Panc1 (cell line): Measurements from ENCODE around the gene CSTPP1. TPM values are rescaled to one million over a fixed set of nuclear protein-coding genes. Genes with fewer than 3 reads are reported as not detected.

ENCODE experiments used
- ATAC-seq: fragments of 200-7000 bp; cut with Tn5 transposase; 2 replicates; pipeline ENCODE4 v1.9.1; 2020; ENCODE audit warnings: mild to moderate bottlenecking, moderate library complexity
- BruUV-seq: library from RNA; stranded (reverse); fragments of 400-500 nt; replicated peaks from 2 replicates; lab custom pipeline; 2021; lab: Mats Ljungman, UMichigan
- CTCF ChIA-PET: fragments of 300-600 bp; sonication (Branson Sonifier 250); formaldehyde crosslinking; loops from one replicate; lab custom pipeline; 2022; ENCODE audit warnings: antibody characterized with exemption; lab: Charles Lee
- POLR2A ChIA-PET: fragments of 300-600 bp; sonication (Branson Sonifier 250); formaldehyde crosslinking; loops from one replicate; lab custom pipeline; 2022; ENCODE audit warnings: antibody characterized with exemption; lab: Charles Lee
- DNase-seq: peaks from one replicate; pipeline ENCODE4 v3.0.0-alpha.2; 2010; ENCODE audit warnings: low read depth, low spot score
- H3K27ac ChIP-seq: 2 replicates; pipeline ENCODE4 v1.5.1; 2011; ENCODE audit warnings: mild to moderate bottlenecking, low read length, inconsistent platforms
- H3K27me3 ChIP-seq: fragments of 200-500 bp; sonication (Bioruptor generic); 2 replicates; pipeline ENCODE4 v1.6.0; 2014; ENCODE audit warnings: low read length, inconsistent platforms; ENCODE audit not compliant: control insufficient read depth, insufficient read depth
- H3K36me3 ChIP-seq: fragments of 200-500 bp; sonication (Bioruptor generic); 2 replicates; pipeline ENCODE4 v1.5.1; 2014; ENCODE audit warnings: inconsistent platforms, mild to moderate bottlenecking, low read length, moderate library complexity; ENCODE audit not compliant: control insufficient read depth, insufficient read depth
- H3K4me1 ChIP-seq: 2 replicates; pipeline ENCODE4 v1.5.1; 2011; ENCODE audit warnings: inconsistent platforms, mild to moderate bottlenecking, low read length, moderate library complexity; ENCODE audit not compliant: control insufficient read depth, insufficient read depth
- H3K4me3 ChIP-seq, 2 experiments: 2 replicates each; pipeline ENCODE4 v1.5.1; 2011 to 2012; ENCODE audit warnings: low read depth in 2 of 2, low read length in 2 of 2, mild to moderate bottlenecking in 2 of 2, inconsistent platforms in 1 of 2, moderate library complexity in 1 of 2
- H3K9me3 ChIP-seq: fragments of 200-500 bp; sonication (Bioruptor generic); 2 replicates; pipeline ENCODE4 v1.5.1; 2014; ENCODE audit warnings: low read depth, mild to moderate bottlenecking, inconsistent platforms, low read length, moderate library complexity; ENCODE audit not compliant: control insufficient read depth, insufficient read depth
- POLR2AphosphoS5 ChIP-seq: IDR thresholded peaks from 2 replicates; pipeline ENCODE4 v1.6.1; 2012; ENCODE audit warnings: mild to moderate bottlenecking, low read depth, low read length, moderate library complexity
- SIN3A ChIP-seq: IDR thresholded peaks from 2 replicates; pipeline ENCODE4 v1.6.1; 2012; ENCODE audit warnings: low read depth, mild to moderate bottlenecking, low read length, moderate library complexity, borderline replicate concordance; ENCODE audit not compliant: insufficient read depth
- TCF7L2 ChIP-seq: IDR thresholded peaks from 2 replicates; pipeline ENCODE4 v1.6.1; 2011; ENCODE audit warnings: mild to moderate bottlenecking, low read depth, low read length, inconsistent platforms
- in situ Hi-C: cut with HindIII; loops from 2 replicates; pipeline ENCODE4 v1.10.0; 2016; ENCODE audit warnings: low sequenced_read_pairs, low pct_unique_long_range_greater_than_20kb
- intact Hi-C: fragments of 100-400 bp; cut with micrococcal nuclease; formaldehyde crosslinking; loops from one replicate; pipeline ENCODE4 v1.10.0; 2022; ENCODE audit not compliant: unreplicated experiment
- total RNA-seq: library from RNA; stranded (reverse); gene quantifications from one replicate; pipeline ENCODE4 v1.2.1, GENCODE V29; 2021; ENCODE audit not compliant: unreplicated experiment
- TF ChIP-seq, protein P1 (sequence below): fragments of 450-650 bp; IDR thresholded peaks from 2 replicates; pipeline ENCODE4 v1.5.1; 2017; ENCODE audit warnings: mild to moderate bottlenecking
- TF ChIP-seq, protein P2 (sequence below), 2 experiments: IDR thresholded peaks; 2 replicates each; pipeline ENCODE4 v1.6.1; 2011 to 2012; ENCODE audit warnings: low read depth in 2 of 2, control low read depth in 1 of 2, low read length in 1 of 2, mild to moderate bottlenecking in 1 of 2, moderate library complexity in 1 of 2; ENCODE audit not compliant: insufficient read depth in 1 of 2

Gene CSTPP1
- total RNA-seq, 1 experiment from 2014 or later: 29.0 TPM

- no peaks in the 10 kb centered on the region for H3K4me1 ChIP-seq
- H3K27me3 ChIP-seq: no peaks in the 10 kb centered on the region
- in situ Hi-C loops (no loop called here), intact Hi-C loops (no loop called here)
- no peak for DNase-seq
- no peak for ATAC-seq
- H3K36me3 ChIP-seq: no peaks in the 10 kb centered on the region
- H3K4me3 ChIP-seq: no peak overlapping the region
- TF ChIP-seq POLR2AphosphoS5: no peak
- TF ChIP-seq SIN3A: no peak
- TF ChIP-seq, protein P1, sequence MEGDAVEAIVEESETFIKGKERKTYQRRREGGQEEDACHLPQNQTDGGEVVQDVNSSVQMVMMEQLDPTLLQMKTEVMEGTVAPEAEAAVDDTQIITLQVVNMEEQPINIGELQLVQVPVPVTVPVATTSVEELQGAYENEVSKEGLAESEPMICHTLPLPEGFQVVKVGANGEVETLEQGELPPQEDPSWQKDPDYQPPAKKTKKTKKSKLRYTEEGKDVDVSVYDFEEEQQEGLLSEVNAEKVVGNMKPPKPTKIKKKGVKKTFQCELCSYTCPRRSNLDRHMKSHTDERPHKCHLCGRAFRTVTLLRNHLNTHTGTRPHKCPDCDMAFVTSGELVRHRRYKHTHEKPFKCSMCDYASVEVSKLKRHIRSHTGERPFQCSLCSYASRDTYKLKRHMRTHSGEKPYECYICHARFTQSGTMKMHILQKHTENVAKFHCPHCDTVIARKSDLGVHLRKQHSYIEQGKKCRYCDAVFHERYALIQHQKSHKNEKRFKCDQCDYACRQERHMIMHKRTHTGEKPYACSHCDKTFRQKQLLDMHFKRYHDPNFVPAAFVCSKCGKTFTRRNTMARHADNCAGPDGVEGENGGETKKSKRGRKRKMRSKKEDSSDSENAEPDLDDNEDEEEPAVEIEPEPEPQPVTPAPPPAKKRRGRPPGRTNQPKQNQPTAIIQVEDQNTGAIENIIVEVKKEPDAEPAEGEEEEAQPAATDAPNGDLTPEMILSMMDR: no peak
- TF ChIP-seq, protein P2, sequence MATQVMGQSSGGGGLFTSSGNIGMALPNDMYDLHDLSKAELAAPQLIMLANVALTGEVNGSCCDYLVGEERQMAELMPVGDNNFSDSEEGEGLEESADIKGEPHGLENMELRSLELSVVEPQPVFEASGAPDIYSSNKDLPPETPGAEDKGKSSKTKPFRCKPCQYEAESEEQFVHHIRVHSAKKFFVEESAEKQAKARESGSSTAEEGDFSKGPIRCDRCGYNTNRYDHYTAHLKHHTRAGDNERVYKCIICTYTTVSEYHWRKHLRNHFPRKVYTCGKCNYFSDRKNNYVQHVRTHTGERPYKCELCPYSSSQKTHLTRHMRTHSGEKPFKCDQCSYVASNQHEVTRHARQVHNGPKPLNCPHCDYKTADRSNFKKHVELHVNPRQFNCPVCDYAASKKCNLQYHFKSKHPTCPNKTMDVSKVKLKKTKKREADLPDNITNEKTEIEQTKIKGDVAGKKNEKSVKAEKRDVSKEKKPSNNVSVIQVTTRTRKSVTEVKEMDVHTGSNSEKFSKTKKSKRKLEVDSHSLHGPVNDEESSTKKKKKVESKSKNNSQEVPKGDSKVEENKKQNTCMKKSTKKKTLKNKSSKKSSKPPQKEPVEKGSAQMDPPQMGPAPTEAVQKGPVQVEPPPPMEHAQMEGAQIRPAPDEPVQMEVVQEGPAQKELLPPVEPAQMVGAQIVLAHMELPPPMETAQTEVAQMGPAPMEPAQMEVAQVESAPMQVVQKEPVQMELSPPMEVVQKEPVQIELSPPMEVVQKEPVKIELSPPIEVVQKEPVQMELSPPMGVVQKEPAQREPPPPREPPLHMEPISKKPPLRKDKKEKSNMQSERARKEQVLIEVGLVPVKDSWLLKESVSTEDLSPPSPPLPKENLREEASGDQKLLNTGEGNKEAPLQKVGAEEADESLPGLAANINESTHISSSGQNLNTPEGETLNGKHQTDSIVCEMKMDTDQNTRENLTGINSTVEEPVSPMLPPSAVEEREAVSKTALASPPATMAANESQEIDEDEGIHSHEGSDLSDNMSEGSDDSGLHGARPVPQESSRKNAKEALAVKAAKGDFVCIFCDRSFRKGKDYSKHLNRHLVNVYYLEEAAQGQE (IDR thresholded peaks at IDR 0.05; ENCODE audit: insufficient read depth in 1 of 2, low read depth in 2 of 2, low read length in 1 of 2): no peak
- TF ChIP-seq TCF7L2: no peak
- no peaks in the 10 kb centered on the region for H3K9me3 ChIP-seq
- no peak overlapping the region for H3K27ac ChIP-seq
- BruUV-seq: no TSS peak
- ChIA-PET POLR2A (interaction anchor here (0.5 kb wide), 1 partner anchor 9 kb away, joined by 12 read pairs; no protein-coding TSS in a partner anchor), CTCF (no interaction called here)
These were observed 114.7 kb downstream of the CSTPP1 start for GRCh38 chr11:47051217-47051616.

GRCh38 chr11:47052165-47052564, 115.6 kb downstream of the CSTPP1 start:
- Histone ChIP-seq H3K27me3 (no peaks in the 10 kb centered on the region), H3K27ac (no peak overlapping the region), H3K4me1 (no peaks in the 10 kb centered on the region), H3K9me3 (no peaks in the 10 kb centered on the region), H3K36me3 (no peaks in the 10 kb centered on the region), H3K4me3 (no peak overlapping the region)
- BruUV-seq: no TSS peak
- intact Hi-C loops: no loop called here
- ATAC-seq: no peak
- DNase-seq: no peak
- CTCF ChIA-PET: no interaction called here
- in situ Hi-C loops: no loop called here
- TF ChIP-seq, protein P1: no peak
- POLR2A ChIA-PET: no interaction called here

DNA sequence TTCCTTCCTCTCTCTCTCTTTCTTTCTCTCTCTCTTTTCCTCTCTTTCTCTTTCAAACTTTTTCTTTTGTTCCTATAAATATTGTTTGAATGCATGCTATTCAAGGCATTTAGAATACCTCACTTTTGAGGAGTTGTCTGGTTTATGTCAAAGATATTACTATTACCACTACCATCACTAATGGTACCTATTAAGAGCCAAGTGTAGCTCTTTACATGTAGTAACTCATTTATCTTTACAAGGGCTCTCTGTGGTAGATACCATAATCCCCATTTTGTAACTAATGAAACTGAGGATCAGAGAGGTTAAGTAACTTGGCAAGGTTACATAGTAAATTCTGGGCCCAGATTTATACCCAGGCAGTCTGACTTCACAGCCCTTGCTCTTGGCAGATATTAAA, 116.0 kb downstream of the CSTPP1 start:
- Histone ChIP-seq H3K9me3 (no peaks in the 10 kb centered on the region), H3K27me3 (no peaks in the 10 kb centered on the region), H3K4me1 (no peaks in the 10 kb centered on the region), H3K36me3 (no peaks in the 10 kb centered on the region), H3K4me3 (no peak overlapping the region), H3K27ac (no peak overlapping the region)
- TF ChIP-seq, protein P2 (IDR thresholded peaks at IDR 0.05; ENCODE audit: insufficient read depth in 1 of 2, low read depth in 2 of 2, low read length in 1 of 2): no peak
- TF ChIP-seq, protein P1: no peak
- TF ChIP-seq SIN3A (no peak), TCF7L2 (no peak), POLR2AphosphoS5 (no peak)
- BruUV-seq: TSS peak; percentile 29
- ChIA-PET CTCF (no interaction called here), POLR2A (no interaction called here)
- no peak for DNase-seq
- in situ Hi-C loops: no loop called here
- intact Hi-C loops: no loop called here
- no peak for ATAC-seq
